SK-N-SH treated with all-trans-retinoic acid at 6 μM for 48 hours (cell line): ENCODE measurements around the gene PBX1.

ENCODE experiments used
- ATAC-seq: fragments of 200-7000 bp; cut with Tn5 transposase; 3 replicates; pipeline ENCODE4 v1.9.1; 2020; ENCODE audit warnings: mild to moderate bottlenecking, moderate library complexity
- ARNTL ChIP-seq: fragments of 450-650 bp; formaldehyde crosslinking; IDR thresholded peaks from 2 replicates; pipeline ENCODE4 v1.5.0; 2020; ENCODE audit warnings: low read depth, mild to moderate bottlenecking, moderate library complexity, borderline replicate concordance
- BACH2 ChIP-seq: fragments of 250-450 bp; sonication (Bioruptor Pico); IDR thresholded peaks from 2 replicates; pipeline ENCODE4 v1.9.0; 2021; ENCODE audit warnings: mild to moderate bottlenecking, borderline replicate concordance
- CREB5 ChIP-seq: fragments of 250-450 bp; sonication (Bioruptor Pico); IDR thresholded peaks from 2 replicates; pipeline ENCODE4 v1.5.1; 2020; ENCODE audit warnings: low read depth, mild to moderate bottlenecking, moderate library complexity
- CSDC2 ChIP-seq: fragments of 250-450 bp; sonication (Bioruptor Pico); IDR thresholded peaks from 2 replicates; pipeline ENCODE4 v1.5.0; 2020; ENCODE audit warnings: mild to moderate bottlenecking, moderate library complexity
- CSRNP3 ChIP-seq: fragments of 250-450 bp; sonication (Bioruptor Pico); IDR thresholded peaks from 2 replicates; pipeline ENCODE4 v1.5.1; 2021; ENCODE audit warnings: mild to moderate bottlenecking, moderate library complexity
- ESRRG ChIP-seq: fragments of 250-450 bp; sonication (Bioruptor Pico); IDR thresholded peaks from 2 replicates; pipeline ENCODE4 v1.6.1; 2021; ENCODE audit warnings: mild to moderate bottlenecking
- GLIS3 ChIP-seq: fragments of 250-450 bp; sonication (Bioruptor Pico); IDR thresholded peaks from 2 replicates; pipeline ENCODE4 v1.5.0; 2020; ENCODE audit warnings: mild to moderate bottlenecking, moderate library complexity
- OSR1 ChIP-seq: fragments of 250-450 bp; sonication (Bioruptor Pico); IDR thresholded peaks from 2 replicates; pipeline ENCODE4 v1.8.0; 2022; ENCODE audit warnings: moderate library complexity, mild to moderate bottlenecking, inconsistent platforms
- PATZ1 ChIP-seq: fragments of 250-450 bp; sonication (Bioruptor Pico); IDR thresholded peaks from 2 replicates; pipeline ENCODE4 v1.8.0; 2020; ENCODE audit warnings: mild to moderate bottlenecking, moderate library complexity, borderline replicate concordance
- POU6F1 ChIP-seq: fragments of 250-450 bp; sonication (Bioruptor Pico); IDR thresholded peaks from 2 replicates; pipeline ENCODE4 v1.8.0; 2021; ENCODE audit warnings: low read depth, mild to moderate bottlenecking, moderate library complexity, borderline replicate concordance
- PPARA ChIP-seq: fragments of 250-450 bp; sonication (Bioruptor Pico); IDR thresholded peaks from 2 replicates; pipeline ENCODE4 v1.5.0; 2020; ENCODE audit warnings: mild to moderate bottlenecking, borderline replicate concordance
- SNAI2 ChIP-seq: fragments of 250-450 bp; sonication (Bioruptor Pico); IDR thresholded peaks from 2 replicates; pipeline ENCODE4 v1.5.0; 2020; ENCODE audit warnings: mild to moderate bottlenecking, moderate library complexity
- TCF4 ChIP-seq: fragments of 250-450 bp; sonication (Bioruptor Pico); IDR thresholded peaks from 2 replicates; pipeline ENCODE4 v1.8.0; 2021; ENCODE audit warnings: mild to moderate bottlenecking, moderate library complexity, borderline replicate concordance
- TOX ChIP-seq: fragments of 250-450 bp; sonication (Bioruptor Pico); IDR thresholded peaks from 2 replicates; pipeline ENCODE4 v1.8.0; 2021; ENCODE audit warnings: mild to moderate bottlenecking, moderate library complexity, borderline replicate concordance
- TSHZ2 ChIP-seq: fragments of 250-450 bp; sonication (Bioruptor Pico); IDR thresholded peaks from 2 replicates; pipeline ENCODE4 v1.5.0; 2020; ENCODE audit warnings: mild to moderate bottlenecking, moderate library complexity
- ZC3H10 ChIP-seq: fragments of 250-450 bp; sonication (Bioruptor Pico); IDR thresholded peaks from 2 replicates; pipeline ENCODE4 v1.5.1; 2021; ENCODE audit warnings: mild to moderate bottlenecking, moderate library complexity
- ZFP3 ChIP-seq: fragments of 250-450 bp; sonication (Bioruptor Pico); IDR thresholded peaks from 2 replicates; pipeline ENCODE4 v1.5.0; 2020; ENCODE audit warnings: mild to moderate bottlenecking, moderate library complexity
- ZFP30 ChIP-seq: fragments of 450-650 bp; formaldehyde crosslinking; IDR thresholded peaks from 2 replicates; pipeline ENCODE4 v1.5.0; 2022; ENCODE audit warnings: mild to moderate bottlenecking, moderate library complexity
- ZNF565 ChIP-seq: fragments of 450-650 bp; formaldehyde crosslinking; conservative IDR thresholded peaks from 2 replicates; pipeline ENCODE4 v1.5.0; 2020; ENCODE audit warnings: low read depth, mild to moderate bottlenecking, moderate library complexity
- ZNF70 ChIP-seq: fragments of 450-650 bp; formaldehyde crosslinking; IDR thresholded peaks from 2 replicates; pipeline ENCODE4 v1.5.0; 2020; ENCODE audit warnings: mild to moderate bottlenecking, moderate library complexity
- ZNF8 ChIP-seq: fragments of 450-650 bp; formaldehyde crosslinking; IDR thresholded peaks from 2 replicates; pipeline ENCODE4 v1.5.0; 2020; ENCODE audit warnings: mild to moderate bottlenecking, moderate library complexity

The PBX1 gene

GRCh38 chr1:164633997-164634396 is 75.0 kb downstream of the PBX1 start:
- TF ChIP-seq POU6F1 (CRISPR knock-in tag) (no peak), PATZ1 (no peak), ESRRG (CRISPR knock-in tag) (no peak), ZNF8 (CRISPR knock-in tag) (no peak), CSRNP3 (CRISPR knock-in tag) (no peak), ZFP3 (CRISPR knock-in tag) (no peak), CREB5 (no peak), ZNF565 (no peak), ZC3H10 (CRISPR knock-in tag) (no peak), BACH2 (CRISPR knock-in tag) (no peak), ZNF70 (no peak), SNAI2 (CRISPR knock-in tag) (no peak), PPARA (CRISPR knock-in tag) (no peak), OSR1 (CRISPR knock-in tag) (no peak), ARNTL (CRISPR knock-in tag) (no peak), TSHZ2 (CRISPR knock-in tag) (no peak), TCF4 (no peak), TOX (CRISPR knock-in tag) (no peak), ZFP30 (no peak)
- ATAC-seq = no peak

GRCh38 chr1:164635059-164635802 is 76.2 kb downstream of the PBX1 start:
- ATAC-seq = no peak
- TF ChIP-seq CREB5 (no peak), ESRRG (CRISPR knock-in tag) (no peak), TSHZ2 (CRISPR knock-in tag) (no peak), CSRNP3 (CRISPR knock-in tag) (no peak), ZNF70 (no peak), PPARA (CRISPR knock-in tag) (no peak), ZC3H10 (CRISPR knock-in tag) (no peak), ZNF565 (no peak), POU6F1 (CRISPR knock-in tag) (no peak), GLIS3 (no peak), CSDC2 (no peak), BACH2 (CRISPR knock-in tag) (no peak), SNAI2 (CRISPR knock-in tag) (no peak), OSR1 (CRISPR knock-in tag) (no peak), TOX (CRISPR knock-in tag) (no peak)
